ENCODE measurements around the gene CKLF. TPM values are rescaled to one million over a fixed set of nuclear protein-coding genes. Genes with fewer than 3 reads are reported as not detected.

CKLF gene
- total RNA-seq, 1 experiment from 2014 or later, result 97.0 TPM

DNA sequence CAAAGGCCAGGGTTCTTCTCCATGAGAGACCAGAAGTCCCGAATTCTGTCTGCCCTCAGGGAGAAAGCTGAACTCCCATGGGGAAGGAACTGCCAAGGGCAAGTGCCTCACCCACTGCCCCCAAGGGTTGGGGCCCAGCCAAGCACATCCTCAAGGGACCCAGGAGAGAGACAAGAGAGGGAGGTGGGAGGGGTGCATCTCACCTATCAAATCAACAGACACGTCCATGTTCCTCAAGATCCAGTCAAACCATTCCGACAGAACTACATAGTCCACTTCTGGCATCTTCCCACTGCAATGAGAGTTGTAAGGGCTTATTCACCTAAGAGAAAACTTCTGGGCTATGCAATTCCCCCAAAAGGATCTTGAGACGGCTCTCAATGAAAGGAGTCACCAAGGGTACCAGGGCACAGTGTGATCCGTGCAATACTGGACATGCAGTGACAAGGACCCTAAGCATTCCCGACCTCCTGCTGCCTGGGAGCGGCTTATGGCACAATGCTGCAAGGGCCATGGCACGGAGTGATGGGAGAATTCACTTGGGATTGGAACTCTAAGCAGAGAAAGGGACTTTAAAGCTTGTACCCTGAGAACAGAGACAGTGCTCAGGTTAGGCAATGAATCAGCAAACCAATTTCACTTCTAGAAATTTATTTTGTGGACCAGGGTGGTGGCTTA is 34.7 kb upstream of the CKLF start:
- DNase-seq (ENCODE audit: low spot score), result peak; percentile 12

DNA sequence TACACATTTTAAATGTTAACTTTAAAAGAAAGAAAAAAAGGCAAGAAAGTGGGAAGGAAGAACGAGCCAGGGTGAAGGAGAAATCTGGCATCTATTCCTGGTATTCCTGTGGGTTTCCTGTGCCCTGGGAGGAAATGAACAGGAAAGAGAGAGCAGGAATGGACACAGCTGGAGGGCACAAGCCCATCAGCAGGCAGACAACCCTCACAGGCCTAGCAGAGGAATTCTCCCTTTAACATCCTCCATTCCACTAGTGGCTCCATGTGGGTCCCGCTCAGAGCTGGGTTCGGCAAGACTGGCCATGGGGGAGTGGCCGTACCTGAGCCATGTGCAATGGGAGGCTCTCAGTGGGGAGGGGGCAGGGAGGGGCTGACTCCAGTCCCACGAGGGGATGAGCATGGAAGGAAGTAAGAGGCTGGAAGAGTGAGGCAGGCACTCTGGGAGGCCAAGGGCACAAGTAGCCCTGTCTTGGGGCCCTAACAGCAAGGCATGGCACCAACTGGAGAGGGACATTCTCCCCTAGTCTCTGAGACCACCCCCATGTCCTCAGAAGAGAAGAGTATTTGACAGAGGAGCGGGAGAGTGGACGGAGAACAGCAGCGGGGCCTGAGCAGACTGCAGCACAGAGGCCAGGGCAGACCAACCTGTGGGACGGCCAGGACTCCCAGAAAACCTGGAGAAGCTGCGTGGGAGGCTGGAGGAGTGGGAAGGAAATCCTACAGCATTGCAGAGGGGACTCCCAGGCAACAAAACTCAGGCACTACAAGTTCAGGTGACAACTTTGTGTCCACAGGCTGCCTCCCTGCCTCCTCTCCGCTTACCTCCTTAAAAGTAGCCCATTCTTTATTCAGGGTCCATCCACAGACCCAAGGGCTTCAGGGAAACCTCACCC is 32.6 kb upstream of the CKLF start:
- no peak for DNase-seq (ENCODE audit: low spot score)

DNA sequence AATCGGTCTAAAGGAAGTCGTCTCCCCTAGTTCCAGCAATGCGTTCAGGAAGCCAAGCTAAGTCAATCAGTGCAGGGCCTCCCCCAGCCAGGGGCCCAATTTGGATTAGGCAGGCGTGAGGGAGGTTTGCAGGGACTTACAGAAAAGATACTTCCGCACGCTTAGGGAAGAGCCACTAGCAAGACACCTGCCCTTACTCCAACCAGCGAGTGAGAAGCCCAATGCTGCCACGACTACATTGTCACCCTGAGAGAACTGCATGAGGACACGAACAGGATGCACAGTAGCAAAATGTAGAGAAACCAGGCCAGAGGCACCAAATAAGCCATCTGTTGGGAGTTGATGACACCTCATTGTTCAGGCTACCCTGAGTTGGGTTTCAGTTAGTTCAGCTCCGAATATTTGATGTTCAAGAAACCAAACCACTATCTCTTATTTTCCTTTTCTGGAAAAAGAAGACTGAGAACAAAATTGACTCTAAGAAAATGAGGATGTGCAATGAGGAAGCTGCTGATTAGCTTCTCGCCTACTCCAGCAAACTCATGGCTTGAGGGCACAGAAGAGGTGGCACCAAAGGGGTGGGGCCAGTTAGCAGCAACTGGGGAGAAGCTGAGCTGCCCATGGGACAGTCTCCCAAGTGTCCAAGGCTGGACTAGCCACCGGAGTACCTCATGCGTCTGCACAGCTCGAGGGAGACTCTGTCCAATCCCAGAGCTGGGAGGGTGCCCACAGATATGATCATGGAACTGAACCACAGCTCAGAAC is 31.8 kb upstream of the CKLF start:
- no peak for DNase-seq (ENCODE audit: low spot score)

- no peak for DNase-seq (ENCODE audit: low spot score)
These were observed 31.1 kb upstream of the CKLF start for GRCh38 chr16:66521252-66521713.

GRCh38 chr16:66521951-66522771 is 30.2 kb upstream of the CKLF start:
- DNase-seq (ENCODE audit: low spot score), result peak; percentile 73

GRCh38 chr16:66522816-66523590 is 29.4 kb upstream of the CKLF start:
- no peak for DNase-seq (ENCODE audit: low spot score)

- DNase-seq (ENCODE audit: low spot score), result no peak
These were observed 28.5 kb upstream of the CKLF start for GRCh38 chr16:66523861-66524354.

GRCh38 chr16:66524601-66525164 is 27.7 kb upstream of the CKLF start:
- no peak for DNase-seq (ENCODE audit: low spot score)

GRCh38 chr16:66525396-66526180 is 26.8 kb upstream of the CKLF start:
- DNase-seq (ENCODE audit: low spot score), result no peak

- no peak for DNase-seq (ENCODE audit: low spot score)
These were observed 24.1 kb upstream of the CKLF start for GRCh38 chr16:66528294-66528693.

DNA sequence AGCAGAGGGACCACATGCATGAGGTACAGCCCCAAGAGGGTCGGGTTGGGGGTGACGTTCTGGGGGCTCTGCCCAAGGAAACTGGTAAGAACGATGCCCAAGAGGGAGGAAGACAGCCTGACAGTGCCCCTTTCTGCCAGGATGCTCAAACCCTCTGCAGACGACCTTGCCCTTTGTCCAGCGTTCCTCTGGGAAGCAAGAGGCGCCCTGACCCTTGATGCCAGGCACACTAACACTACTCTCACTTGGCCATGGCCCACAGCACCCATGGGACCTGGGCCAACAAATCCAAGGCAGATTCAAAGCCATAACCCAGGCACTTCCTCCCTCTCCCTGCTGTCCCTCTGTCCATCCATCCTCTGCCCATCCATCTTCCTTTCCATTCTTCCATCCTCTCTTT is 22.9 kb upstream of the CKLF start:
- no peak for DNase-seq (ENCODE audit: low spot score)

DNA sequence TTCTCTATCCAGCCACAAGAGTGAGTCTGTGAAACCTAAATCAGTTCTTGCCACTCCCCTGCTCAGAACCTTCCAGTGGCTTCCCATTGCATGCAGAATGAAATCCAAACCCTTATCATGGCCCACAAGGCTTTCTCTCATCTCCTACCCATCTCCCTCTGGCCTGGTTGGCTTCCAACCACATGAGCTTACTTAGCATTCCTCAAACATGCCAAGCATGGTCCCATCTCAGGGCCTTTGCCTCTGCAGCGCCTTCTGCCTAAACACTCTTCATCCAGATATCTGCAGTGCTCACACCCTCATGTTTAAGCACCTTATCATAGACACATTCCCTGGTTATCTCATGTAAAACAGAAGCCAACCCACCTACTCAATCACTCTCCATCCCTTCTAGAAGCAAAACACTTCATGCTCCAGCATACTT is 18.0 kb upstream of the CKLF start:
- DNase-seq (ENCODE audit: low spot score), result no peak

- no peak for DNase-seq (ENCODE audit: low spot score)
These were observed 15.9 kb upstream of the CKLF start for GRCh38 chr16:66536525-66536924.

DNA sequence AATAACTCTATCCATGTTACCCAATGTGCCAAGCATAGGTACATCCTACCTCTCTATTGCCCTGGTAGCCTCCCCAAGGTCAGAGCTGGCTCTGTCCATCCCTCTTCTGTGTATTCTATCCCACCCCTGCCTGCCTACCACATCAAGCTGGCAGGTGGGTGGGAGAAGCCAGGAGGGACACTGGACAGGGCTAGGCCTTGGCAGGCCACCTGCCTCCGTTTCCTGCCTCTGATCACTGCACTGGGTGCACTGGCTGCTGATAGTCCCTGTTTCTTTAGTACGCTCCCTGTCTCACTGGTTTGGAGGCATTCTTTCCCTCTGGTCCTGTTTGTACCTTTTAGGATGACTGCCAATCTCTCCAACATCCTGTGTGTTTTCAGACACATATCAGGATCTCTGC is 15.1 kb upstream of the CKLF start:
- no peak for DNase-seq (ENCODE audit: low spot score)

- no peak for DNase-seq (ENCODE audit: low spot score)
These were observed 13.5 kb upstream of the CKLF start for GRCh38 chr16:66538910-66539309.

GRCh38 chr16:66539623-66540469 is 12.5 kb upstream of the CKLF start:
- no peak for DNase-seq (ENCODE audit: low spot score)

GRCh38 chr16:66541388-66542355 is 10.7 kb upstream of the CKLF start:
- no peak for DNase-seq (ENCODE audit: low spot score)
